Left lung (tissue), 10 donors: ENCODE results near the gene VCAN. TPM values are rescaled to one million over a fixed set of nuclear protein-coding genes. Genes with fewer than 3 reads are reported as not detected.

Source experiments
- ATAC-seq: fragments of 200-7000 bp; cut with Tn5 transposase; one replicate; pipeline ENCODE4 v1.9.1; 2020; ENCODE audit warnings: moderate library complexity
- DNase-seq, 4 donors: peaks; one replicate each; pipeline ENCODE4 v3.0.0-alpha.2; 2013 to 2020
- H3K27ac ChIP-seq, 2 donors: fragments of 200-600 bp; sonication (generic) in 1 of 2; one replicate each; pipeline versions ENCODE4 v1.5.0 to v1.8.0; 2020 to 2021
- H3K27me3 ChIP-seq, 2 donors: fragments of 200-600 bp; sonication (generic) in 1 of 2; one replicate each; pipeline versions ENCODE4 v1.5.0 to v1.8.0; 2020 to 2021
- H3K36me3 ChIP-seq, 2 donors: fragments of 200-600 bp; sonication (generic) in 1 of 2; one replicate each; pipeline versions ENCODE4 v1.5.0 to v1.8.0; 2020 to 2021
- H3K4me1 ChIP-seq, 2 donors: fragments of 200-600 bp; one replicate each; pipeline ENCODE4 v1.8.0; 2021
- H3K4me3 ChIP-seq, 2 donors: fragments of 200-600 bp; sonication (generic) in 1 of 2; one replicate each; pipeline versions ENCODE4 v1.5.0 to v1.8.0; 2020 to 2021; ENCODE audit warnings: mild to moderate bottlenecking in 1 of 2
- H3K9me3 ChIP-seq, 2 donors: fragments of 200-600 bp; sonication (generic) in 1 of 2; one replicate each; pipeline versions ENCODE4 v1.5.0 to v1.8.0; 2020 to 2021
- intact Hi-C, 2 donors: fragments of 100-400 bp; cut with DNase I; formaldehyde crosslinking; loops; one replicate each; pipeline versions ENCODE4 v1.11.2 to v1.14.2; 2022
- polyA plus RNA-seq, 6 donors: library from polyadenylated mRNA; unstranded; fragments of 120-200 nt; gene quantifications; one replicate each; pipeline ENCODE4 v1.2.1, GENCODE V29; 2013; ENCODE audit not compliant: insufficient read length in 6 of 6
- total RNA-seq, 2 donors: library from RNA; stranded (reverse); fragmentation: NEBNext Ultra II Directional; extraction: Animal tissue kit (Norgen Biotek cat#: 25700); gene quantifications; one replicate each; pipeline ENCODE4 v1.2.1, GENCODE V29; 2021
- TF ChIP-seq, protein P1 (sequence below), 2 donors: fragments of 200-600 bp; sonication (generic) in 1 of 2; IDR thresholded peaks; one replicate each; pipeline versions ENCODE4 v1.5.0 to v1.8.0; 2021; ENCODE audit warnings: antibody characterized with exemption in 2 of 2
- donor health status: DM: no; HTN: yes; CAD: no.
- donor health status: DM: no; HTN: no; CAD: no.

VCAN gene
- total and polyA plus RNA-seq, 8 donors = 217 to 598 (median 513) TPM

DNA sequence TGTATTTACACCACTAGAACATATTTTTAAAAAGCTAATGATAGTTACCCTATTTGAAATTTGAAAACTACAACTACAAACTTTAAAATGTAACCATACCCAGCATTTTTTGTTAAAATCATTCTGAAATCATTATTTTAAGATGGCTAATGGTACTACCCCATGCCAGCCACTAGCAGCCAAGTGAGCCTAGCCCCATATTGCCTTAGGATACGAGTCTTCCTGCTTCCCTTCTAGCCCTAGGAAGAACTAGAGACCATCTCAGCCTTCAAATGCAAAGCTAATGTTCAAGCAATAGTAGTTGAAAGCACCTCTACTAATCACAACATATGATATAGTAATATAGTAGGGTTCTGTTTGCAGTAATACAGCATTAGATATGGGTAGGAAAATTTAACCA lies 24.0 kb upstream of the VCAN start:
- no peak overlapping the region for H3K27ac ChIP-seq
- TF ChIP-seq, protein P1, sequence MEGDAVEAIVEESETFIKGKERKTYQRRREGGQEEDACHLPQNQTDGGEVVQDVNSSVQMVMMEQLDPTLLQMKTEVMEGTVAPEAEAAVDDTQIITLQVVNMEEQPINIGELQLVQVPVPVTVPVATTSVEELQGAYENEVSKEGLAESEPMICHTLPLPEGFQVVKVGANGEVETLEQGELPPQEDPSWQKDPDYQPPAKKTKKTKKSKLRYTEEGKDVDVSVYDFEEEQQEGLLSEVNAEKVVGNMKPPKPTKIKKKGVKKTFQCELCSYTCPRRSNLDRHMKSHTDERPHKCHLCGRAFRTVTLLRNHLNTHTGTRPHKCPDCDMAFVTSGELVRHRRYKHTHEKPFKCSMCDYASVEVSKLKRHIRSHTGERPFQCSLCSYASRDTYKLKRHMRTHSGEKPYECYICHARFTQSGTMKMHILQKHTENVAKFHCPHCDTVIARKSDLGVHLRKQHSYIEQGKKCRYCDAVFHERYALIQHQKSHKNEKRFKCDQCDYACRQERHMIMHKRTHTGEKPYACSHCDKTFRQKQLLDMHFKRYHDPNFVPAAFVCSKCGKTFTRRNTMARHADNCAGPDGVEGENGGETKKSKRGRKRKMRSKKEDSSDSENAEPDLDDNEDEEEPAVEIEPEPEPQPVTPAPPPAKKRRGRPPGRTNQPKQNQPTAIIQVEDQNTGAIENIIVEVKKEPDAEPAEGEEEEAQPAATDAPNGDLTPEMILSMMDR (IDR thresholded peaks at IDR 0.05) = no peak
- H3K9me3 ChIP-seq = no peaks in the 10 kb centered on the region
- intact Hi-C loops = no loop called here
- no peaks in the 10 kb centered on the region for H3K4me1 ChIP-seq
- DNase-seq (no peak), ATAC-seq (no peak)
- no peak overlapping the region for H3K4me3 ChIP-seq
- no peaks in the 10 kb centered on the region for H3K27me3 ChIP-seq
- no peaks in the 10 kb centered on the region for H3K36me3 ChIP-seq

DNA sequence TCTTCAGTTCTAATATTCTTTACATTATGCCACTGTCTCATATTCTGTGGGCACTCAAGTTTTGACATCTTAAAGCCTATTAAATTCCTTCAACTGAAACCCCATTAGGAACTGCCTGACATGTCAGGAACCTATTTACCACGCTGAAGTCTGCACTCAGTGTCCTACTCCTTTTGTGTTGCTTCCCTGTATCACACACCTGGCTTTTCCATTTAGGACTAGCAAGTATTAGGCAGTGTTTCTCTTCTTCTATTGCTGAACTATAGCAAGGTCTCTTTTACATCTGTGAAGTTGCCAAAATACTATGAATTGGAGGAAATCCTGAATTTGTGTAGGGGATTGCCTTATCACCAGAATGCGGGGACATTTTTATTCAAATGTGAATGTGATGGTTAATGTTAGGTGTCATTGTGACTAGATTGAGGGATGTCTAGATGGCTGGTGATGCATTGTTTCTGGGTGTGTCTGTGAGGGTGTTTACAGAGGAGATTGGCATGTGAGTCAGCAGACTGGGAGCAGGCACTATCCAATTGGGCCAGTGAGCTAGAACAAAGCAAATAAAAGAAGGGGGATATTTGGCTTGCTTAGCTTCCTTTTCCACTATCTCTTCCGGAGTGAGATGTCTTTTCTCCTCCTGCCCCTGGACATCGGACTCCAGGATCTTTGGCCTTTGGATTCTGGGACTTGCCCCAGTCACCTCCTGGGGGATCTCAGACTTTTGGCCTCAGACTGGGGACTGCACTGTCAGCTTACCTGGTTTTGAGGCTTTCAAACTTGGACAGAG lies 21.2 kb upstream of the VCAN start:
- Histone ChIP-seq H3K4me1 (no peaks in the 10 kb centered on the region), H3K4me3 (no peak overlapping the region), H3K9me3 (peaks cover 0 to 23% of the 10 kb centered on the region in 2 donors), H3K27ac (no peak overlapping the region), H3K27me3 (no peaks in the 10 kb centered on the region), H3K36me3 (no peaks in the 10 kb centered on the region)
- intact Hi-C loops = no loop called here
- ATAC-seq (no peak), DNase-seq (no peak)
- TF ChIP-seq, protein P1 (IDR thresholded peaks at IDR 0.05) = no peak

DNA sequence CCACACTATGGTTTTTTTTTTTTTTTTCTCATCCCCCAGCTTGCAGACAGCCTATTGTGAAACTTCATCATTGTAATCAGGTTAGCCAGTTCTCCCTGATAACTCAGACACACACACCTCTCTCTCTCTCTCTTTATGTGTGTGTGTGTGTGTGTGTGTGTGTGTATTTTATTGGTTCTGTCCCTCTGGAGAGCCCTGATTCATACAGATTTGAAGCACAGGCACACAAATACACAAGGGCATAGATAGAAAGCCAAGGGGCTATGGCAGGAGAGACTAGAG lies 20.6 kb upstream of the VCAN start:
- no peak overlapping the region for H3K4me3 ChIP-seq
- H3K27me3 ChIP-seq = no peaks in the 10 kb centered on the region
- TF ChIP-seq, protein P1 (IDR thresholded peaks at IDR 0.05) = no peak
- H3K9me3 ChIP-seq = peaks cover 0 to 25% of the 10 kb centered on the region in 2 donors
- H3K36me3 ChIP-seq = no peaks in the 10 kb centered on the region
- ATAC-seq (no peak), DNase-seq (no peak)
- intact Hi-C loops = no loop called here
- no peaks in the 10 kb centered on the region for H3K4me1 ChIP-seq
- no peak overlapping the region for H3K27ac ChIP-seq

DNA sequence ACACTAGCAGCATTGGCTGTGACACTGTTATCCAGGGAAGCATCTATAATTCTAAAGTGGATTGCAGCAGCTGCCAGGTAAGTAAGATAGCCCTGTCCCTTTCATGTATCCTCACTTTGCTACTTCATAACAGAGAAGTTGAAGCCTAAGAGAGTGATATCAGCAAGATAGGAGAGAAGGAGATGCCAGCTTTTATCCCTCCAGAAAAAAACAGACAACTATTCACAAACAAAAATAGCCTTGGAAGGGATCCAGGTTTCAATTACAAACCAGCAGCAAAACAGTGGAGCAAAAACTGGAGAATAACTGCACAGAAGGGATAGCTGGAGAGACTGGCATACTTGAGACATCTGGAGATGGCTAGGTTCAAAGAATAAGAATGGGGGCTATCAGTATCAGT lies 19.6 kb upstream of the VCAN start:
- no peak for DNase-seq
- no peak overlapping the region for H3K4me3 ChIP-seq
- no peaks in the 10 kb centered on the region for H3K36me3 ChIP-seq
- TF ChIP-seq, protein P1 (IDR thresholded peaks at IDR 0.05) = no peak
- no peak overlapping the region for H3K27ac ChIP-seq
- no peaks in the 10 kb centered on the region for H3K4me1 ChIP-seq
- no peaks in the 10 kb centered on the region for H3K27me3 ChIP-seq
- intact Hi-C loops = no loop called here
- peaks cover 0 to 30% of the 10 kb centered on the region in 2 donors for H3K9me3 ChIP-seq
- no peak for ATAC-seq

DNA sequence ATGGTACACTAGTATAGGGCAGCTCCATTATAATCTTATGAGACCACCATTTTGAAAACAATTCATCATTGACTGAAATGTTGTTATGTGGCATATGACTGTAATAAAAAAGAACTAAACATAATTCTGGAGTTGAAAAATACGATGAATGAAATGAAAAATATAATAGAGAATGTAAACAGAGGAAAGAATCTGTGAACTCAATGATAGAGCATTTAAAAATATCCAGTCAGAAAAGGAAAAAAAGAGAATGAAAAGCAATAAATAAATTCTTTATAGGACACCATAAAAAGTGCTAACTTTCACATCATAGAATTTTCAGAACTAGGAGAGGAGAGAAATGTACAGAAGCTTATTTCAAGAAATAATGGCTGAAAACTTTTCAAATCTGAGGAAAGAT lies 17.6 kb upstream of the VCAN start:
- Histone ChIP-seq H3K4me1 (no peaks in the 10 kb centered on the region), H3K36me3 (no peaks in the 10 kb centered on the region), H3K27ac (no peak overlapping the region), H3K4me3 (no peak overlapping the region), H3K9me3 (peaks cover 0 to 34% of the 10 kb centered on the region in 2 donors), H3K27me3 (no peaks in the 10 kb centered on the region)
- ATAC-seq = no peak
- DNase-seq = no peak
- TF ChIP-seq, protein P1 (IDR thresholded peaks at IDR 0.05) = no peak
- intact Hi-C loops = no loop called here
